Neural cell (in vitro differentiated cells): ENCODE data around the gene B4GALNT3. TPM values are rescaled to one million over a fixed set of nuclear protein-coding genes. Genes with fewer than 3 reads are reported as not detected.

Source experiments
- H2AFZ ChIP-seq: fragments of 200-600, 300-800 bp; sonication (generic), shearing (Covaris generic); 2 replicates; pipeline ENCODE4 v1.6.0; 2014; ENCODE audit warnings: low read depth, mild to moderate bottlenecking, antibody characterized with exemption, low read length, moderate library complexity
- H3F3A ChIP-seq: fragments of 200-600 bp; shearing (Covaris generic); 2 replicates; pipeline ENCODE4 v1.6.1; 2016; ENCODE audit warnings: mild to moderate bottlenecking, moderate library complexity, mixed read lengths, antibody characterized with exemption, low read length; ENCODE audit not compliant: insufficient read depth, poor library complexity, severe bottlenecking
- H3K27ac ChIP-seq: fragments of 200-600, 300-800 bp; sonication (generic), shearing (Covaris generic); 2 replicates; pipeline ENCODE4 v1.5.1; 2014; ENCODE audit warnings: mild to moderate bottlenecking, low read length, moderate library complexity
- H3K27me3 ChIP-seq: fragments of 300-800, 200-600 bp; sonication (generic), shearing (Covaris generic); 2 replicates; pipeline ENCODE4 v1.6.0; 2014; ENCODE audit warnings: mild to moderate bottlenecking, low read depth, low read length, moderate library complexity; ENCODE audit not compliant: insufficient read depth
- H3K36me3 ChIP-seq: fragments of 300-800, 200-600 bp; sonication (generic), shearing (Covaris generic); 2 replicates; pipeline ENCODE4 v1.5.1; 2014; ENCODE audit warnings: mild to moderate bottlenecking, antibody characterized with exemption, low read length, moderate library complexity; ENCODE audit not compliant: insufficient read depth
- H3K4me2 ChIP-seq: fragments of 300-800, 200-600 bp; sonication (generic), shearing (Covaris generic); 2 replicates; pipeline ENCODE4 v1.6.0; 2014; ENCODE audit warnings: mild to moderate bottlenecking, low read length
- H3K4me3 ChIP-seq: fragments of 300-800, 200-600 bp; sonication (generic), shearing (Covaris generic); 2 replicates; pipeline ENCODE4 v1.5.1; 2014; ENCODE audit warnings: mild to moderate bottlenecking, low read length, moderate library complexity
- H3K79me2 ChIP-seq: fragments of 200-600 bp; shearing (Covaris generic); replicated peaks from 2 replicates; pipeline ENCODE4 v1.6.0; 2014; ENCODE audit warnings: mild to moderate bottlenecking, low read length, moderate library complexity; ENCODE audit not compliant: insufficient read depth
- H3K9ac ChIP-seq: fragments of 300-800, 200-600 bp; sonication (generic), shearing (Covaris generic); 2 replicates; pipeline ENCODE4 v1.6.1; 2016; ENCODE audit warnings: mild to moderate bottlenecking, low read length, mixed read lengths
- H3K9me2 ChIP-seq: fragments of 200-600 bp; shearing (Covaris generic); 2 replicates; pipeline ENCODE4 v1.6.1; 2016; ENCODE audit warnings: mild to moderate bottlenecking, low read length, mixed read lengths; ENCODE audit not compliant: insufficient read depth
- H3K9me3 ChIP-seq: fragments of 200-600, 300-800 bp; sonication (generic), shearing (Covaris generic); 2 replicates; pipeline ENCODE4 v1.6.1; 2016; ENCODE audit warnings: mild to moderate bottlenecking, mixed run types, low read length, moderate library complexity, mixed read lengths
- H4K20me1 ChIP-seq: fragments of 200-600 bp; shearing (Covaris generic); 2 replicates; pipeline ENCODE4 v1.6.1; 2016; ENCODE audit warnings: mild to moderate bottlenecking, mixed run types; ENCODE audit not compliant: insufficient read depth
- CTCF ChIP-seq: fragments of 450-650 bp; IDR thresholded peaks from 2 replicates; pipeline ENCODE4 v1.5.1; 2014; ENCODE audit warnings: antibody characterized with exemption, mild to moderate bottlenecking, moderate library complexity; ENCODE audit not compliant: poor library complexity, severe bottlenecking
- EP300 ChIP-seq: fragments of 450-650 bp; conservative IDR thresholded peaks from 2 replicates; pipeline ENCODE4 v1.6.1; 2014; ENCODE audit warnings: antibody characterized with exemption, mild to moderate bottlenecking, moderate library complexity; ENCODE audit not compliant: poor library complexity, severe bottlenecking
- EZH2 ChIP-seq: fragments of 200-600, 300-800 bp; shearing (Covaris generic), sonication (generic); IDR thresholded peaks from 2 replicates; pipeline ENCODE4 v1.6.1; 2014; ENCODE audit warnings: antibody characterized with exemption, low read length, borderline replicate concordance, mild to moderate bottlenecking; ENCODE audit not compliant: insufficient read depth, poor library complexity, severe bottlenecking
- MXI1 ChIP-seq: fragments of 450-650 bp; conservative IDR thresholded peaks from 2 replicates; pipeline ENCODE4 v1.6.1; 2014; ENCODE audit warnings: antibody characterized with exemption, mild to moderate bottlenecking; ENCODE audit not compliant: poor library complexity, severe bottlenecking
- POLR2AphosphoS5 ChIP-seq: IDR thresholded peaks from 2 replicates; pipeline ENCODE4 v1.6.1; 2012
- RAD21 ChIP-seq: fragments of 450-650 bp; conservative IDR thresholded peaks from 2 replicates; pipeline ENCODE4 v1.6.1; 2014; ENCODE audit warnings: antibody characterized with exemption, mild to moderate bottlenecking, moderate library complexity
- REST ChIP-seq: IDR thresholded peaks from 2 replicates; pipeline ENCODE4 v1.6.1; 2012; ENCODE audit warnings: borderline replicate concordance
- SMC3 ChIP-seq: fragments of 450-650 bp; conservative IDR thresholded peaks from 2 replicates; pipeline ENCODE4 v1.6.1; 2014; ENCODE audit warnings: antibody characterized with exemption, mild to moderate bottlenecking, moderate library complexity; ENCODE audit not compliant: poor library complexity
- TAF1 ChIP-seq: IDR thresholded peaks from 2 replicates; pipeline ENCODE4 v1.6.1; 2012; ENCODE audit warnings: low read depth
- polyA plus RNA-seq: library from polyadenylated mRNA; depleted of rRNA; stranded (reverse); fragments of >200 nt; gene quantifications from 2 replicates; pipeline ENCODE4 v1.2.3, GENCODE V29; 2014

B4GALNT3 gene
- polyA plus RNA-seq, 1 donor from 2014 or later = 6.7 TPM

GRCh38 chr12:535396-535795, 75.7 kb downstream of the B4GALNT3 start:
- H2AFZ ChIP-seq = no peak overlapping the region
- no peaks in the 10 kb centered on the region for H4K20me1 ChIP-seq
- H3K36me3 ChIP-seq = no peaks in the 10 kb centered on the region
- H3K9me3 ChIP-seq = peaks cover 2% of the 10 kb centered on the region
- no peaks in the 10 kb centered on the region for H3K27me3 ChIP-seq
- no peak overlapping the region for H3K4me3 ChIP-seq
- H3K79me2 ChIP-seq = no peaks in the 10 kb centered on the region
- H3K4me2 ChIP-seq = no peak overlapping the region
- no peak overlapping the region for H3K27ac ChIP-seq
- TF ChIP-seq EZH2 (no peak), EP300 (no peak), CTCF (no peak), REST (no peak), RAD21 (no peak), POLR2AphosphoS5 (no peak), SMC3 (no peak), TAF1 (no peak), MXI1 (no peak)
- no peaks in the 10 kb centered on the region for H3K9me2 ChIP-seq
- H3K9ac ChIP-seq = no peak overlapping the region
- no peaks in the 10 kb centered on the region for H3F3A ChIP-seq

DNA sequence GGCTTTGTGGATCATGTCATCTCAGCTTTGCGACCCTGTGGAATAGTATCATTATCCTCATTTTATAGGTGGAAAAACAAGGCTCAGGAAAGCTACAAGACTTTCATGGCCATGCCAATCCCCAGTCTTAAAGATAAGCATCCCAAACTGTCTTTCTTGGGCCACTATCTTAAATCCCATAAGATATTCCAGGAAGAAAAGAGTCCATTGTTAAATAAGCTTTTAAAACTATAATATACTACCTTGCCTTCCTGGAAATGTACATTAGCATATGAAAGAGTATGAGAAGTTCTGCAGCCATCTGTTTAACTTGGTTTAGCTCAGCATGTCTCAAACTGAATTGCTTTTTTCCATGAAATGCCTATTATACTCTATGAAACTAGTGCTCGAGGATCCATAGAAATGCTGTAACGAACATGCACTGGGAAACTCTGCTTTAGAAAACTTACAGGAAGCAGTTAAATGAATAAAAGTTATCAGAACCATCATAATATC, 77.1 kb downstream of the B4GALNT3 start:
- Histone ChIP-seq H3K4me2 (no peak overlapping the region), H3K9me2 (no peaks in the 10 kb centered on the region), H3F3A (no peaks in the 10 kb centered on the region), H3K36me3 (no peaks in the 10 kb centered on the region), H3K79me2 (no peaks in the 10 kb centered on the region), H3K9ac (no peak overlapping the region), H3K9me3 (no peaks in the 10 kb centered on the region), H2AFZ (no peak overlapping the region), H3K27ac (no peak overlapping the region), H3K4me3 (no peak overlapping the region), H3K27me3 (no peaks in the 10 kb centered on the region), H4K20me1 (no peaks in the 10 kb centered on the region)
- TF ChIP-seq TAF1 (no peak), POLR2AphosphoS5 (no peak), SMC3 (no peak), RAD21 (no peak), EP300 (no peak), CTCF (no peak), REST (no peak), EZH2 (no peak)
